Esophagus muscularis mucosa (tissue), 3 donors: ENCODE results near the gene CALHM3.

Experiments used
- CTCF ChIP-seq, 3 experiments: fragments of 200-600 bp in 2 of 3; fragments of 450-650 bp in 1 of 3; sonication (generic) in 2 of 3; IDR thresholded peaks; one replicate each; pipeline ENCODE4 v1.5.1; 2017 to 2019; ENCODE audit warnings: antibody characterized with exemption in 3 of 3, mild to moderate bottlenecking in 2 of 3, moderate library complexity in 1 of 3
- POLR2A ChIP-seq: fragments of 450-650 bp; IDR thresholded peaks from one replicate; pipeline ENCODE4 v1.6.1; 2017; ENCODE audit warnings: antibody characterized with exemption, moderate library complexity, mild to moderate bottlenecking, low read depth
- POLR2AphosphoS5 ChIP-seq, 2 donors: sonication (generic); formaldehyde crosslinking; IDR thresholded peaks; one replicate each; pipeline ENCODE4 v1.6.1; 2017; ENCODE audit warnings: antibody characterized with exemption in 2 of 2

GRCh38 chr10:103504181-103504783, 25.2 kb upstream of the CALHM3 start:
- no peak for TF ChIP-seq POLR2A
- TF ChIP-seq CTCF (IDR thresholded peaks at IDR 0.05): no peak
- no peak for TF ChIP-seq POLR2AphosphoS5 (IDR thresholded peaks at IDR 0.05)
